Measurements from ENCODE around the gene PKD2L1. TPM values are rescaled to one million over a fixed set of nuclear protein-coding genes. Genes with fewer than 3 reads are reported as not detected.

PKD2L1 gene
- total RNA-seq, 1 donor from 2014 or later: not detected

- Mint-ChIP-seq H3K27ac (no peak overlapping the region), H3K36me3 (ENCODE audit: insufficient read depth) (no peaks in the 10 kb centered on the region), H3K4me3 (ENCODE audit: low read depth) (no peak overlapping the region), H3K4me1 (ENCODE audit: low read depth) (no peaks in the 10 kb centered on the region), H3K27me3 (peaks cover 39% of the 10 kb centered on the region), H3K9me3 (ENCODE audit: low read depth) (no peaks in the 10 kb centered on the region)
- no peak for TF ChIP-seq CTCF (IDR thresholded peaks at IDR 0.05; ENCODE audit: unreplicated experiment)
- DNase-seq (ENCODE audit: low spot score, unreplicated experiment): no peak
These were observed 4.7 kb upstream of the PKD2L1 start for GRCh38 chr10:100334762-100335161.

- no peak for TF ChIP-seq CTCF (IDR thresholded peaks at IDR 0.05; ENCODE audit: unreplicated experiment)
- Mint-ChIP-seq H3K9me3 (ENCODE audit: low read depth) (no peaks in the 10 kb centered on the region), H3K27me3 (peaks cover 47% of the 10 kb centered on the region), H3K36me3 (ENCODE audit: insufficient read depth) (no peaks in the 10 kb centered on the region), H3K27ac (no peak overlapping the region), H3K4me1 (ENCODE audit: low read depth) (no peaks in the 10 kb centered on the region), H3K4me3 (ENCODE audit: low read depth) (no peak overlapping the region)
- DNase-seq (ENCODE audit: low spot score, unreplicated experiment): no peak
These were observed 3.8 kb upstream of the PKD2L1 start for GRCh38 chr10:100333661-100334440.

- H3K27me3 Mint-ChIP-seq: peaks cover 52% of the 10 kb centered on the region
- DNase-seq (ENCODE audit: low spot score, unreplicated experiment): no peak
- no peaks in the 10 kb centered on the region for H3K9me3 Mint-ChIP-seq (ENCODE audit: low read depth)
- no peaks in the 10 kb centered on the region for H3K4me1 Mint-ChIP-seq (ENCODE audit: low read depth)
- H3K4me3 Mint-ChIP-seq (ENCODE audit: low read depth): no peak overlapping the region
- no peak overlapping the region for H3K27ac Mint-ChIP-seq
- no peak for TF ChIP-seq CTCF (IDR thresholded peaks at IDR 0.05; ENCODE audit: unreplicated experiment)
- H3K36me3 Mint-ChIP-seq (ENCODE audit: insufficient read depth): no peaks in the 10 kb centered on the region
These were observed 3.1 kb upstream of the PKD2L1 start for GRCh38 chr10:100333106-100333505.

GRCh38 chr10:100328198-100328597 lies 1.8 kb downstream of the PKD2L1 start:
- Mint-ChIP-seq H3K36me3 (ENCODE audit: insufficient read depth) (no peaks in the 10 kb centered on the region), H3K9me3 (ENCODE audit: low read depth) (no peaks in the 10 kb centered on the region), H3K4me1 (ENCODE audit: low read depth) (no peaks in the 10 kb centered on the region), H3K4me3 (ENCODE audit: low read depth) (no peak overlapping the region), H3K27me3 (peaks cover 69% of the 10 kb centered on the region), H3K27ac (no peak overlapping the region)
- TF ChIP-seq CTCF (IDR thresholded peaks at IDR 0.05; ENCODE audit: unreplicated experiment): no peak
- DNase-seq (ENCODE audit: low spot score, unreplicated experiment): no peak

- H3K27me3 Mint-ChIP-seq: peaks cover 66% of the 10 kb centered on the region
- no peak overlapping the region for H3K27ac Mint-ChIP-seq
- no peaks in the 10 kb centered on the region for H3K9me3 Mint-ChIP-seq (ENCODE audit: low read depth)
- TF ChIP-seq CTCF (IDR thresholded peaks at IDR 0.05; ENCODE audit: unreplicated experiment): no peak
- H3K4me1 Mint-ChIP-seq (ENCODE audit: low read depth): no peaks in the 10 kb centered on the region
- H3K4me3 Mint-ChIP-seq (ENCODE audit: low read depth): no peak overlapping the region
- no peaks in the 10 kb centered on the region for H3K36me3 Mint-ChIP-seq (ENCODE audit: insufficient read depth)
- no peak for DNase-seq (ENCODE audit: low spot score, unreplicated experiment)
These were observed 2.4 kb downstream of the PKD2L1 start for GRCh38 chr10:100327718-100328009.
